Lower lobe of right lung (tissue), 2 donors: ENCODE data around the gene FMC1. TPM values are rescaled to one million over a fixed set of nuclear protein-coding genes. Genes with fewer than 3 reads are reported as not detected.
A peak's percentile ranks its signal among the peaks of the same experiment; 100 is the strongest.

Experiments used
- ATAC-seq, 2 donors: fragments of 200-7000 bp; cut with Tn5 transposase; one replicate each; pipeline ENCODE4 v1.9.1; 2020 to 2022; ENCODE audit warnings: mild to moderate bottlenecking in 2 of 2, moderate library complexity in 2 of 2
- DNase-seq: peaks from one replicate; pipeline ENCODE4 v3.0.0-alpha.2; 2020
- H3K27ac ChIP-seq: fragments of 200-600 bp; one replicate; pipeline ENCODE4 v1.8.0; 2022
- H3K27me3 ChIP-seq: fragments of 200-600 bp; one replicate; pipeline ENCODE4 v1.8.0; 2022; ENCODE audit warnings: low read depth
- H3K36me3 ChIP-seq: fragments of 200-600 bp; one replicate; pipeline ENCODE4 v1.8.0; 2022; ENCODE audit warnings: mild to moderate bottlenecking
- H3K4me1 ChIP-seq: fragments of 200-600 bp; one replicate; pipeline ENCODE4 v1.8.0; 2022
- H3K4me3 ChIP-seq: fragments of 200-600 bp; one replicate; pipeline ENCODE4 v1.8.0; 2022; ENCODE audit warnings: mild to moderate bottlenecking
- H3K9me3 ChIP-seq: fragments of 200-600 bp; one replicate; pipeline ENCODE4 v1.8.0; 2022
- CTCF ChIP-seq: fragments of 200-600 bp; IDR thresholded peaks from one replicate; pipeline ENCODE4 v1.8.0; 2022; ENCODE audit warnings: antibody characterized with exemption, mild to moderate bottlenecking
- intact Hi-C: fragments of 100-400 bp; cut with DNase I; formaldehyde crosslinking; loops from one replicate; pipeline ENCODE4 v1.11.0; 2022
- long read RNA-seq: library from polyadenylated mRNA; unstranded; transcript quantifications from one replicate; pipeline ENCODE4 v2.0.0, GENCODE V29; 2021
- total RNA-seq: library from RNA; stranded (reverse); fragmentation: NEBNext Ultra II Directional; extraction: Animal tissue kit (Norgen Biotek cat#: 25700); gene quantifications from one replicate; pipeline ENCODE4 v1.2.1, GENCODE V29; 2021
- donor health status: DM: no; HTN: yes; CAD: no; lungs with severe emphysema.

The FMC1 gene
- total RNA-seq, result 10.8 TPM
- long read RNA-seq, transcript FMC1-201 (2 exons, 1,210 nt), result major isoform, 13 of 13 reads
- long read RNA-seq, partial matches to known transcripts, result 0 of 13 reads
- long read RNA-seq, other reads (novel, unspliced or antisense), result 0 of 13 reads

- peak within 1 kb of the TSS; percentile 85 for H3K4me3 ChIP-seq
- TF ChIP-seq CTCF, result peak; percentile 48
Measured at GRCh38 chr7:139341058-139341775, at the start of gene FMC1. TSS of gene FMC1 (plus strand) at chr7:139341337. CDS start at chr7:139341385, 48 bp downstream.

GRCh38 chr7:139292821-139293220 is 48.3 kb upstream of the FMC1 start:
- Histone ChIP-seq H3K36me3 (peaks cover 60% of the 10 kb centered on the region), H3K9me3 (no peaks in the 10 kb centered on the region), H3K4me3 (no peak overlapping the region), H3K27me3 (no peaks in the 10 kb centered on the region), H3K27ac (no peak overlapping the region), H3K4me1 (no peaks in the 10 kb centered on the region)
- intact Hi-C loops, result no loop called here
- ATAC-seq (no peak), DNase-seq (no peak)
- TF ChIP-seq CTCF, result no peak

More at GRCh38 chr7:139341058-139341775, at the start of gene FMC1:
- ATAC-seq (peak; percentile 91), DNase-seq (peak; percentile 93)
- intact Hi-C loops, result no loop called here
- Histone ChIP-seq H3K27me3 (no peaks in the 10 kb centered on the region), H3K36me3 (peaks cover 2% of the 10 kb centered on the region), H3K27ac (peak within 1 kb of the TSS; percentile 100), H3K9me3 (no peaks in the 10 kb centered on the region), H3K4me1 (peaks cover 13% of the 10 kb centered on the region)

GRCh38 chr7:139293534-139293933 is 47.6 kb upstream of the FMC1 start:
- H3K36me3 ChIP-seq, result peaks cover 60% of the 10 kb centered on the region
- intact Hi-C loops, result no loop called here
- no peaks in the 10 kb centered on the region for H3K27me3 ChIP-seq
- no peak overlapping the region for H3K27ac ChIP-seq
- H3K9me3 ChIP-seq, result no peaks in the 10 kb centered on the region
- no peak for DNase-seq
- H3K4me3 ChIP-seq, result no peak overlapping the region
- H3K4me1 ChIP-seq, result no peaks in the 10 kb centered on the region
- no peak for ATAC-seq
- no peak for TF ChIP-seq CTCF

- no peak overlapping the region for H3K27ac ChIP-seq
- no peaks in the 10 kb centered on the region for H3K9me3 ChIP-seq
- DNase-seq (no peak), ATAC-seq (no peak)
- no peak for TF ChIP-seq CTCF
- intact Hi-C loops, result no loop called here
- H3K4me3 ChIP-seq, result no peak overlapping the region
- H3K36me3 ChIP-seq, result peaks cover 65% of the 10 kb centered on the region
- H3K4me1 ChIP-seq, result no peaks in the 10 kb centered on the region
- H3K27me3 ChIP-seq, result no peaks in the 10 kb centered on the region
Measured at GRCh38 chr7:139294241-139294640, 46.9 kb upstream of the FMC1 start.

- no peak for ATAC-seq
- no peak for TF ChIP-seq CTCF
- H3K4me1 ChIP-seq, result no peaks in the 10 kb centered on the region
- H3K36me3 ChIP-seq, result peaks cover 74% of the 10 kb centered on the region
- no peak overlapping the region for H3K27ac ChIP-seq
- intact Hi-C loops, result no loop called here
- H3K4me3 ChIP-seq, result no peak overlapping the region
- H3K9me3 ChIP-seq, result no peaks in the 10 kb centered on the region
- no peaks in the 10 kb centered on the region for H3K27me3 ChIP-seq
- no peak for DNase-seq
Measured at GRCh38 chr7:139294951-139295575, 46.1 kb upstream of the FMC1 start.
